ENCODE measurements around the gene CABLES1. TPM values are rescaled to one million over a fixed set of nuclear protein-coding genes. Genes with fewer than 3 reads are reported as not detected.

Gene CABLES1
- total and polyA plus RNA-seq, 12 donors, result 2.1 to 11.9 (median 5.3) TPM

GRCh38 chr18:23237524-23238151, 102.4 kb downstream of the CABLES1 start:
- H3K36me3 ChIP-seq (replicated peaks in 1 of 2), result no peaks in the 10 kb centered on the region

DNA sequence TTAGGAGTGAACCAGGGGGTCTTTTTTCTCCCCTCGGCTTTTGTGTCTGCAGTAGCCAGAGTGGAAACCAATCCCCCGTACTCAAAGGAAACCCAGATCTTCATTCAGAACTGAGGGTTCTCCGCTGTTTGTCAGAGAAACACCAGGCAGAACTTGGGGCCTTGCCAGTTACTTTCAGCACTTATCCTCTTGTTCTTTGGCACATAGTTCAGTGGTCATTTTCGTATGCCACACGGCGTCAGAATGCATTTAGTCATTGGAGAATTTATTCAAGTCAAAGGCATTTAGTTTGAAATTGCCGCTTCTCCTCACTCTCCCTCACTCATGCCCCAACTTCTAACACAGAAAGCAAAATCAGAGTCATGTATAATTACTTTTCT, 102.9 kb downstream of the CABLES1 start:
- intact Hi-C loops (cut with DNase I), result loop anchor here in 1 of 2 donors (10.0 kb wide), 1 partner anchor 63 kb away; no protein-coding TSS in a partner anchor
- 65 to 82% (median 73%) methylated on average over 6 to 7 of the region's 7 CpGs for WGBS, 4 donors
- H3K9me3 ChIP-seq (replicated peaks in 1 of 3), result no peaks in the 10 kb centered on the region
- DNase-seq, result peak in 5 of 7 donors; percentile 30 to 63 (median 40)
- no peak for TF ChIP-seq POLR2A (IDR thresholded peaks at IDR 0.05)
- TF ChIP-seq, protein P1, sequence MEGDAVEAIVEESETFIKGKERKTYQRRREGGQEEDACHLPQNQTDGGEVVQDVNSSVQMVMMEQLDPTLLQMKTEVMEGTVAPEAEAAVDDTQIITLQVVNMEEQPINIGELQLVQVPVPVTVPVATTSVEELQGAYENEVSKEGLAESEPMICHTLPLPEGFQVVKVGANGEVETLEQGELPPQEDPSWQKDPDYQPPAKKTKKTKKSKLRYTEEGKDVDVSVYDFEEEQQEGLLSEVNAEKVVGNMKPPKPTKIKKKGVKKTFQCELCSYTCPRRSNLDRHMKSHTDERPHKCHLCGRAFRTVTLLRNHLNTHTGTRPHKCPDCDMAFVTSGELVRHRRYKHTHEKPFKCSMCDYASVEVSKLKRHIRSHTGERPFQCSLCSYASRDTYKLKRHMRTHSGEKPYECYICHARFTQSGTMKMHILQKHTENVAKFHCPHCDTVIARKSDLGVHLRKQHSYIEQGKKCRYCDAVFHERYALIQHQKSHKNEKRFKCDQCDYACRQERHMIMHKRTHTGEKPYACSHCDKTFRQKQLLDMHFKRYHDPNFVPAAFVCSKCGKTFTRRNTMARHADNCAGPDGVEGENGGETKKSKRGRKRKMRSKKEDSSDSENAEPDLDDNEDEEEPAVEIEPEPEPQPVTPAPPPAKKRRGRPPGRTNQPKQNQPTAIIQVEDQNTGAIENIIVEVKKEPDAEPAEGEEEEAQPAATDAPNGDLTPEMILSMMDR (IDR thresholded peaks at IDR 0.05), result no peak
- H3K4me1 ChIP-seq (replicated peaks in 1 of 2), result peaks cover 0 to 18% of the 10 kb centered on the region in 2 donors
- H3K27ac ChIP-seq, result peak overlapping the region in 4 of 5 donors; percentile 16 to 84 (median 62)
- H3K27me3 ChIP-seq, result no peaks in the 10 kb centered on the region
- no peak overlapping the region for H3K4me3 ChIP-seq
- H3K36me3 ChIP-seq (replicated peaks in 1 of 2), result no peaks in the 10 kb centered on the region

More at GRCh38 chr18:23237524-23238151, 102.4 kb downstream of the CABLES1 start:
- no peaks in the 10 kb centered on the region for H3K27me3 ChIP-seq
- intact Hi-C loops (cut with DNase I), result loop anchor here in 1 of 2 donors (10.0 kb wide), 1 partner anchor 63 kb away; no protein-coding TSS in a partner anchor
- H3K27ac ChIP-seq, result peak overlapping the region in 4 of 5 donors; percentile 16 to 84 (median 62)
- H3K9me3 ChIP-seq (replicated peaks in 1 of 3), result no peaks in the 10 kb centered on the region
- H3K4me3 ChIP-seq, result no peak overlapping the region
- peak in 6 of 7 donors; percentile 26 to 68 (median 32) for DNase-seq
- WGBS, 4 donors, result 53 to 66% (median 61%) methylated on average over 14 to 17 of the region's 17 CpGs
- peaks cover 0 to 18% of the 10 kb centered on the region in 2 donors for H3K4me1 ChIP-seq (replicated peaks in 1 of 2)
- no peak for TF ChIP-seq POLR2A (IDR thresholded peaks at IDR 0.05)
- TF ChIP-seq, protein P1 (IDR thresholded peaks at IDR 0.05), result peak in 3 of 6 experiments; percentile 20 to 39 (median 34)

DNA sequence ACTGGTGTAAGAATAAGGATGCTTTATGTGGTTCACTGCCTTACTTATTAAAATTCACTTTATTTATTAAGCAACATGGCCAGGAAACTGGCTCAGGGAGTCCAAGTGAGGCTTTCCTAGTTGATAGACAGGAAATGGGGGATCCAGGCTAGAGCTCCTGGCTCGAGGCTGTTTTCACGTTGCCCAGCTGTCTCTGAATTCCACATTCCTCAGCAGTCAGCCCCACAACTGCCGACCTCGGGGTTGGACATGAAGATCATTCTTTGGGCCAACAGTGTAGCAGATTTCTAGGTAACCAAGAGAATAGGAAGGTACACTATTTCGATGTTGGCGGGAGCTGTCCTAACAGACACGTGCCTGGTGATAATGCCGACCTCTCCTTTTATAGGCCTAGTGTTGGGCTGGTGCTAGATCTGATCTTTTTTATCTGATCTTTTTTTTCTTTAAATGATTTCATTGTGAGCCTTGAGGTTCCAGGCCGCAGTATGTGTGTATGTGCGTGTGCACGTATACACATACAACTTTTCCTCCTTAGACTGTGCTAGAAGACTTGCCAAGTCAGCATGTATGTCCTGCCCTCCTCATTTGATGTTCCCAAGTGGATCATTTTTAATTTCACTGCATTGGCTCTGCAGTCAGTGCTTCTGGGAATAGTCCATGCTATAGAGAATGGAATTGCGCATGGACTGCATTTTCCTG, 103.5 kb downstream of the CABLES1 start:
- 81 to 88% (median 84%) methylated on average over 12 of the region's 12 CpGs for WGBS, 4 donors
- intact Hi-C loops (cut with DNase I), result loop anchor here in 1 of 2 donors (10.0 kb wide), 1 partner anchor 64 kb away; no protein-coding TSS in a partner anchor
- Histone ChIP-seq H3K4me1 (replicated peaks in 1 of 2) (peaks cover 0 to 18% of the 10 kb centered on the region in 2 donors), H3K27me3 (no peaks in the 10 kb centered on the region), H3K9me3 (replicated peaks in 1 of 3) (no peaks in the 10 kb centered on the region), H3K36me3 (replicated peaks in 1 of 2) (no peaks in the 10 kb centered on the region), H3K4me3 (no peak overlapping the region), H3K27ac (peak overlapping the region in 2 of 5 donors; percentile 76 to 84)
- TF ChIP-seq, protein P1 (IDR thresholded peaks at IDR 0.05), result no peak
- no peak for TF ChIP-seq POLR2A (IDR thresholded peaks at IDR 0.05)
- peak in 1 of 7 donors; percentile 56 for DNase-seq

- Histone ChIP-seq H3K27me3 (no peaks in the 10 kb centered on the region), H3K4me3 (no peak overlapping the region), H3K9me3 (replicated peaks in 1 of 3) (no peaks in the 10 kb centered on the region), H3K4me1 (replicated peaks in 1 of 2) (peaks cover 0 to 18% of the 10 kb centered on the region in 2 donors), H3K36me3 (replicated peaks in 1 of 2) (no peaks in the 10 kb centered on the region), H3K27ac (peak overlapping the region in 1 of 5 donors; percentile 84)
- TF ChIP-seq POLR2A (IDR thresholded peaks at IDR 0.05), result no peak
- TF ChIP-seq, protein P1 (IDR thresholded peaks at IDR 0.05), result no peak
- intact Hi-C loops (cut with DNase I), result loop anchor here in 1 of 2 donors (10.0 kb wide), 1 partner anchor 65 kb away; no protein-coding TSS in a partner anchor
- no peak for DNase-seq
- 79 to 94% (median 82%) methylated on average over 6 to 7 of the region's 7 CpGs for WGBS, 4 donors
These were observed 104.0 kb downstream of the CABLES1 start for GRCh38 chr18:23239350-23239692.

Data from adrenal gland (tissue), 12 donors.